NCI-H146 (cell line): ENCODE data around the gene GBP1.

Experiments used
- DNase-seq: peaks from one replicate; lab custom pipeline; 2025; lab: John Stamatoyannopoulos, UW

Gene GBP1

DNA sequence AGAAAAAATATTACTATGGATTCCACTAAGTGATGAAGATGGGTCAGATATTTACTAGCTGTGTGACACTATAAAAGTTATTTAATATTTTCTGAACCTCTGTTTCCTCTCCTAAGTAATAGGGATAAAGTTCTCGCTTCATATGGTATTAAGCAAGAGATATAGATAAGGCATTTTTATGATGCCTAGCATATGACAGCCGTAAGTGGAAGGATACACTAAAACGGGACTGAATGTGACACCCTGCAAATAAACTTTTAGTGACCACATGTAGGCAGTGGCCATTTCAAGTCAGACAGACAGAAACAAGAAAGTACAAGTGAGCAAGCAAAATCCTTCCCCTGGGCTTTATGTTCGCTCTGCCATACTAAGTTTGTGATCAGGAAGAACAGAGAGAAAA lies 56.5 kb downstream of the GBP1 start:
- DNase-seq, result no peak

DNA sequence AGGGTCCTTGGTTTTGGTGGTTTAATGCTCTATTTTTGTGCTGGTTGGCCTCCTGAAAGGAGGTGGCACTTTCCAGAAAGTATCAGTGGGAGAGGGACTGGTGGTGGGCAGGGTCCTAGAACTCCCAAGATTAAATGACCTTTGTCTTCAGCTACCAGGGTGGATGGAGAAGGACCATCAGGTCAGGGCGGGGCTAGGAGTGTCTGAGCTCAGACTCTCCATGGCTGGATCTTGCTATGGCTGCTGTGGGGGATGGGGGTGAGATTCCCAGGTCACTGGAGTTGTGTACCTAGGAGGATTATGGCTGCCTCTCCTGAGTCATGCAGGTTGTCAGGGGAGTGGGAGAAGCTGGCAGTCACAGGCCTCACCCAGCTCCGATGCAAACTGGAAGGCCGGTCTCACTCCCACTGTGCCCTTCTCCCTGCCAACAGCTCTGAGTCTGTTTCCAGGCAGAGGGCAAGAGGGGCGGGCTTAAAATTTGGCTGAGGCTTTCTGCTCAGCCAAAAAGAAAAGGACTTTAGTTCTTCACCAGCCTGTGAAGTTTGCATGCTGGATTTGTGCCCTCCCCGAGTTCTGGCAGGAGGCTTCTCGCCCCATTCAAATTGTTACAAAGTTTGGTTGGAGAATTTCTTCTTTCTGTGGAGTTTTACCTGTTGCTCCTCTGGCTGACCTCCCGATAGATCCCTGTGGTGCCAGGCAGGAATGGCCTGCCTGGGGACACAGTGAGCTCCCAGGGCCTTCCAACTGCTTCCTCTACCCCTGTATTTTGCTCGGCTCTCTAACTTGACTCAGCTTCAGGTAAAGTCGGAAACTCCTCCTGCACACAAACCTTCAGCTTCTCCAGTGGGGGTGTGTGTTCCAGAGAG lies 59.5 kb downstream of the GBP1 start:
- no peak for DNase-seq
